Osteocyte (in vitro differentiated cells): ENCODE results near the gene MSH4. TPM values are rescaled to one million over a fixed set of nuclear protein-coding genes. Genes with fewer than 3 reads are reported as not detected.

ENCODE experiments used
- DNase-seq: peaks from one replicate; pipeline ENCODE4 v3.0.0; 2021; ENCODE audit warnings: mixed read lengths; ENCODE audit not compliant: unreplicated experiment; ENCODE audit errors: extremely low spot score
- H3K27ac Mint-ChIP-seq: one replicate; pipeline ENCODE4 v1.8.0; 2021; ENCODE audit warnings: mild to moderate bottlenecking, mixed read lengths; ENCODE audit not compliant: unreplicated experiment
- H3K27me3 Mint-ChIP-seq: one replicate; pipeline ENCODE4 v1.8.0; 2021; ENCODE audit warnings: mixed read lengths; ENCODE audit not compliant: unreplicated experiment
- H3K36me3 Mint-ChIP-seq: one replicate; pipeline ENCODE4 v1.8.0; 2021; ENCODE audit warnings: mixed read lengths; ENCODE audit not compliant: unreplicated experiment
- H3K4me1 Mint-ChIP-seq: one replicate; pipeline ENCODE4 v1.8.0; 2021; ENCODE audit warnings: mixed read lengths; ENCODE audit not compliant: unreplicated experiment
- H3K4me3 Mint-ChIP-seq: one replicate; pipeline ENCODE4 v1.8.0; 2021; ENCODE audit warnings: mild to moderate bottlenecking, moderate library complexity, mixed read lengths; ENCODE audit not compliant: unreplicated experiment
- H3K9me3 Mint-ChIP-seq: one replicate; pipeline ENCODE4 v1.8.0; 2021; ENCODE audit warnings: mixed read lengths; ENCODE audit not compliant: unreplicated experiment
- CTCF ChIP-seq: fragments of 200-600 bp; sonication (generic); IDR thresholded peaks from 2 replicates; pipeline ENCODE4 v1.5.0; 2021; ENCODE audit warnings: antibody characterized with exemption, mild to moderate bottlenecking, moderate library complexity
- total RNA-seq: library from RNA; stranded (reverse); gene quantifications from 2 replicates; pipeline ENCODE4 v1.2.1, GENCODE V29; 2021

Gene MSH4
- total RNA-seq, 1 donor from 2014 or later = 0.62 TPM

- Mint-ChIP-seq H3K27ac (no peak overlapping the region), H3K4me1 (peaks cover 2% of the 10 kb centered on the region)
- DNase-seq = no peak
Observed at GRCh38 chr1:75855734-75856133, 59.1 kb downstream of the MSH4 start.

GRCh38 chr1:75861831-75862230, 65.1 kb downstream of the MSH4 start:
- no peak overlapping the region for H3K27ac Mint-ChIP-seq
- H3K9me3 Mint-ChIP-seq = no peaks in the 10 kb centered on the region
- TF ChIP-seq CTCF = no peak
- no peaks in the 10 kb centered on the region for H3K4me1 Mint-ChIP-seq
- no peaks in the 10 kb centered on the region for H3K36me3 Mint-ChIP-seq
- H3K4me3 Mint-ChIP-seq = no peak overlapping the region
- no peak for DNase-seq
- peaks cover 21% of the 10 kb centered on the region for H3K27me3 Mint-ChIP-seq

More at GRCh38 chr1:75855734-75856133, 59.1 kb downstream of the MSH4 start:
- no peak overlapping the region for H3K4me3 Mint-ChIP-seq
- no peak for TF ChIP-seq CTCF
- no peaks in the 10 kb centered on the region for H3K36me3 Mint-ChIP-seq
- H3K27me3 Mint-ChIP-seq = peaks cover 7% of the 10 kb centered on the region
- H3K9me3 Mint-ChIP-seq = no peaks in the 10 kb centered on the region

GRCh38 chr1:75870951-75871350, 74.3 kb downstream of the MSH4 start:
- Mint-ChIP-seq H3K4me3 (no peak overlapping the region), H3K9me3 (no peaks in the 10 kb centered on the region), H3K27me3 (peaks cover 7% of the 10 kb centered on the region), H3K4me1 (no peaks in the 10 kb centered on the region), H3K27ac (no peak overlapping the region), H3K36me3 (no peaks in the 10 kb centered on the region)
- TF ChIP-seq CTCF = no peak
- DNase-seq = no peak

GRCh38 chr1:75879985-75880384, 83.3 kb downstream of the MSH4 start:
- H3K4me3 Mint-ChIP-seq = no peak overlapping the region
- DNase-seq = no peak

GRCh38 chr1:75884437-75884836, 87.8 kb downstream of the MSH4 start:
- H3K27me3 Mint-ChIP-seq = peaks cover 3% of the 10 kb centered on the region
- TF ChIP-seq CTCF = no peak
- no peaks in the 10 kb centered on the region for H3K9me3 Mint-ChIP-seq
- no peak overlapping the region for H3K27ac Mint-ChIP-seq
- H3K36me3 Mint-ChIP-seq = no peaks in the 10 kb centered on the region
- H3K4me3 Mint-ChIP-seq = no peak overlapping the region
- no peaks in the 10 kb centered on the region for H3K4me1 Mint-ChIP-seq
- DNase-seq = no peak

More at GRCh38 chr1:75879985-75880384, 83.3 kb downstream of the MSH4 start:
- Mint-ChIP-seq H3K36me3 (no peaks in the 10 kb centered on the region), H3K27ac (no peak overlapping the region), H3K9me3 (no peaks in the 10 kb centered on the region), H3K27me3 (peaks cover 10% of the 10 kb centered on the region), H3K4me1 (no peaks in the 10 kb centered on the region)
- no peak for TF ChIP-seq CTCF
